K562 (cell line): ENCODE measurements around the gene DLGAP1. TPM values are rescaled to one million over a fixed set of nuclear protein-coding genes. Genes with fewer than 3 reads are reported as not detected.

Source experiments
- ATAC-seq: fragments of 200-7000 bp; cut with Tn5 transposase; 3 replicates; pipeline ENCODE4 v1.9.1; 2020; ENCODE audit warnings: moderate library complexity
- BruUV-seq: library from RNA; stranded (reverse); fragments of 400-500 nt; replicated peaks from 2 replicates; lab custom pipeline; 2021; lab: Mats Ljungman, UMichigan
- CTCF ChIA-PET: fragments of 300-600 bp; formaldehyde crosslinking; extraction: SDS; loops from one replicate; lab custom pipeline; 2021; ENCODE audit warnings: low intra/inter-chr PET ratio; lab: Yijun Ruan, JAX
- POLR2A ChIA-PET: fragments of 300-600, 350-650 bp; sonication (Branson Sonifier 250); formaldehyde crosslinking; extraction: SDS; loops from one replicate; lab custom pipeline; 2021; ENCODE audit warnings: antibody characterized with exemption, inconsistent platforms; lab: Yijun Ruan, JAX
- DNase-seq, 4 experiments: peaks; one replicate each; pipeline versions ENCODE4 v3.0.0 to v3.0.0-alpha.2; 2011 to 2018; ENCODE audit warnings: low spot score in 3 of 4, mixed read lengths in 3 of 4; ENCODE audit errors: extremely low read depth in 1 of 4
- FAIRE-seq: peaks from 2 replicates; lab custom pipeline; 2011; peaks lifted over from hg19 to GRCh38; lab: Jason Lieb, UNC
- H2AFZ ChIP-seq: 2 replicates; pipeline ENCODE4 v1.6.0; 2011; ENCODE audit warnings: low read depth, low read length, control low read depth, inconsistent platforms
- H3K27ac ChIP-seq: fragments of 200-600 bp; 3 replicates; pipeline ENCODE4 v1.8.0; 2011; ENCODE audit warnings: low read depth, mild to moderate bottlenecking, control low read depth, inconsistent platforms, low read length, moderate library complexity, mixed read lengths; ENCODE audit errors: extremely low read depth
- H3K27me3 ChIP-seq, 2 experiments: fragments of 300-600 bp in 1 of 2; 2 replicates in 1 of 2; 3 replicates in 1 of 2; pipeline versions ENCODE4 v1.6.0 to v1.8.0; 2011; ENCODE audit warnings: inconsistent platforms in 2 of 2, low read length in 2 of 2, mild to moderate bottlenecking in 1 of 2, mixed read lengths in 1 of 2, moderate library complexity in 1 of 2; ENCODE audit not compliant: control insufficient read depth in 2 of 2, insufficient read depth in 2 of 2
- H3K36me3 ChIP-seq: fragments of 300-600 bp; 3 replicates; pipeline ENCODE4 v1.8.0; 2011; ENCODE audit warnings: mild to moderate bottlenecking, low read length, inconsistent platforms; ENCODE audit not compliant: control insufficient read depth, insufficient read depth
- H3K4me1 ChIP-seq, 2 experiments: fragments of 200-600 bp in 1 of 2; replicated peaks in 1 of 2; 2 replicates in 1 of 2; 3 replicates in 1 of 2; pipeline versions ENCODE4 v1.5.1 to v1.8.0; 2011; ENCODE audit warnings: inconsistent platforms in 2 of 2, low read length in 2 of 2, mild to moderate bottlenecking in 1 of 2, mixed read lengths in 1 of 2, moderate library complexity in 1 of 2; ENCODE audit not compliant: control insufficient read depth in 2 of 2, insufficient read depth in 2 of 2
- H3K4me2 ChIP-seq: 2 replicates; pipeline ENCODE4 v1.6.1; 2011; ENCODE audit warnings: low read length, control low read depth, inconsistent platforms, mixed read lengths; ENCODE audit not compliant: insufficient read depth
- H3K4me3 ChIP-seq: fragments of 200-600 bp; sonication (generic), shearing (Covaris generic); 2 replicates; pipeline ENCODE4 v1.5.1; 2016; ENCODE audit warnings: control low read depth, inconsistent platforms
- H3K79me2 ChIP-seq: fragments of 200-600 bp; 3 replicates; pipeline ENCODE4 v1.8.0; 2011; ENCODE audit warnings: low read length, inconsistent platforms; ENCODE audit not compliant: control insufficient read depth, insufficient read depth
- H3K9ac ChIP-seq, 2 experiments: 2 replicates each; pipeline versions ENCODE4 v1.6.0 to v1.6.1; 2011; ENCODE audit warnings: low read depth in 2 of 2, low read length in 2 of 2, control low read depth in 1 of 2, inconsistent platforms in 1 of 2, mild to moderate bottlenecking in 1 of 2, mixed read lengths in 1 of 2; ENCODE audit not compliant: insufficient read depth in 1 of 2
- H3K9me1 ChIP-seq: one replicate; pipeline ENCODE4 v1.6.0; 2011; ENCODE audit warnings: inconsistent platforms, mild to moderate bottlenecking, low read length, moderate library complexity; ENCODE audit not compliant: control insufficient read depth, insufficient read depth
- H3K9me3 ChIP-seq: replicated peaks from 2 replicates; pipeline ENCODE4 v1.5.1; 2011; ENCODE audit warnings: low read depth, low read length, inconsistent platforms; ENCODE audit not compliant: control insufficient read depth, insufficient read depth
- H4K20me1 ChIP-seq: replicated peaks from 2 replicates; pipeline ENCODE4 v1.6.1; 2011; ENCODE audit warnings: low read length, inconsistent platforms, mixed read lengths; ENCODE audit not compliant: control insufficient read depth, insufficient read depth
- CCNT2 ChIP-seq: IDR thresholded peaks from 2 replicates; pipeline ENCODE4 v1.6.1; 2011; ENCODE audit warnings: borderline replicate concordance, low read depth, mild to moderate bottlenecking, moderate library complexity, mixed read lengths, low read length; ENCODE audit not compliant: insufficient read length; ENCODE audit errors: extremely low read depth
- KAT7 ChIP-seq: sonication (generic); formaldehyde crosslinking; IDR thresholded peaks from 2 replicates; pipeline ENCODE4 v1.8.0; 2022; ENCODE audit warnings: missing genetic modification reagents, mild to moderate bottlenecking, borderline replicate concordance
- PML ChIP-seq: IDR thresholded peaks from 2 replicates; pipeline ENCODE4 v1.6.1; 2012; ENCODE audit warnings: low read length, inconsistent platforms
- POLR2B ChIP-seq: fragments of 450-650 bp; IDR thresholded peaks from 2 replicates; pipeline ENCODE4 v1.6.1; 2018; ENCODE audit warnings: low read depth; ENCODE audit not compliant: partially characterized antibody
- RAD51 ChIP-seq: fragments of 450-650 bp; IDR thresholded peaks from 2 replicates; pipeline ENCODE4 v1.7.1; 2016; ENCODE audit warnings: low read depth, mild to moderate bottlenecking, borderline replicate concordance
- SMARCA4 ChIP-seq: fragments of 450-650 bp; IDR thresholded peaks from 2 replicates; pipeline ENCODE4 v1.6.1; 2016
- STAT5A ChIP-seq: IDR thresholded peaks from 2 replicates; pipeline ENCODE4 v1.6.1; 2012; ENCODE audit warnings: low read length, inconsistent platforms, borderline replicate concordance
- TAF7 ChIP-seq: fragments of 450-650 bp; IDR thresholded peaks from 2 replicates; pipeline ENCODE4 v1.6.1; 2016; ENCODE audit warnings: missing genetic modification characterization, missing compliant biosample characterization
- ZKSCAN3 ChIP-seq: fragments of 250-450 bp; sonication (Bioruptor Pico); IDR thresholded peaks from 2 replicates; pipeline ENCODE4 v1.4.0; 2020
- WGBS: fragments of 100-300 bp; shearing (Covaris generic); methylation state at CpG from one replicate; pipeline ENCODE4 v1.1.6; 2016; ENCODE audit warnings: low coverage, mixed read lengths; ENCODE audit not compliant: insufficient coverage; ENCODE audit errors: missing lambda C conversion rate; 5-methylcytosine and 5-hydroxymethylcytosine counted together
- in situ Hi-C: fragments of 300-500 bp; cut with MboI; formaldehyde crosslinking; loops from 4 replicates; pipeline ENCODE4 v1.15.0; 2018; ENCODE audit warnings: inconsistent platforms, mixed read lengths
- intact Hi-C: fragments of 100-400 bp; cut with micrococcal nuclease; formaldehyde crosslinking; loops from 2 replicates; pipeline ENCODE4 v1.14.2; 2022
- polyA plus RNA-seq, 8 experiments: library from polyadenylated mRNA; depleted of rRNA in 4 of 8; stranded (reverse) in 5 of 8; unstranded in 3 of 8; fragments of >200 nt; fragmentation: Nextera tagmentation in 2 of 8; fragmentation: Illumina TruSeq in 1 of 8; extraction: Ambion mirVana in 2 of 8; extraction: Trizol in 1 of 8; gene quantifications; 2 replicates each; pipeline versions ENCODE4 v1.2.1 to v1.2.3, GENCODE V29; 2011 to 2014; ENCODE audit warnings: inconsistent platforms in 1 of 8, missing spikeins in 1 of 8
- total RNA-seq, 7 experiments: library from RNA; depleted of rRNA in 6 of 7; stranded (reverse); fragments of >200 nt in 6 of 7; fragmentation: Illumina TruSeq in 2 of 7; extraction: Trizol in 2 of 7; gene quantifications; 2 replicates each; pipeline versions ENCODE4 v1.2.1 to v1.2.3, GENCODE V29; 2011 to 2021; ENCODE audit warnings: low replicate concordance in 1 of 7
- TF ChIP-seq, protein P1 (sequence below): fragments of 250-450 bp; sonication (Bioruptor Pico); IDR thresholded peaks from 2 replicates; pipeline ENCODE4 v1.5.0; 2020; ENCODE audit warnings: mild to moderate bottlenecking, borderline replicate concordance
- TF ChIP-seq, protein P2 (sequence below), 3 experiments: IDR thresholded peaks in 2 of 3; conservative IDR thresholded peaks in 1 of 3; 2 replicates each; pipeline ENCODE4 v1.5.1; 2011 to 2012; ENCODE audit warnings: low read length in 3 of 3, mild to moderate bottlenecking in 3 of 3, control low read depth in 2 of 3, improper control_type of control experiment in 1 of 3, inconsistent platforms in 1 of 3, low read depth in 1 of 3, mixed read lengths in 1 of 3, moderate library complexity in 1 of 3; ENCODE audit not compliant: insufficient read depth in 2 of 3
- TF ChIP-seq, protein P3 (sequence below), 2 experiments: IDR thresholded peaks; 2 replicates each; pipeline ENCODE4 v1.6.1; 2011; ENCODE audit warnings: borderline replicate concordance in 1 of 2, control low read depth in 1 of 2, low read depth in 1 of 2, low read length in 1 of 2, mild to moderate bottlenecking in 1 of 2, mixed read lengths in 1 of 2, moderate library complexity in 1 of 2; ENCODE audit not compliant: insufficient read depth in 1 of 2, insufficient read length in 1 of 2, poor library complexity in 1 of 2, severe bottlenecking in 1 of 2; ENCODE audit errors: extremely low read depth in 1 of 2

The DLGAP1 gene
- total and polyA plus RNA-seq, 9 of the 15 experiments (the other 6 are each of a cell fraction or from before 2014, with no cell fraction given), result 0.04 to 0.22 (median 0.08) TPM

DNA sequence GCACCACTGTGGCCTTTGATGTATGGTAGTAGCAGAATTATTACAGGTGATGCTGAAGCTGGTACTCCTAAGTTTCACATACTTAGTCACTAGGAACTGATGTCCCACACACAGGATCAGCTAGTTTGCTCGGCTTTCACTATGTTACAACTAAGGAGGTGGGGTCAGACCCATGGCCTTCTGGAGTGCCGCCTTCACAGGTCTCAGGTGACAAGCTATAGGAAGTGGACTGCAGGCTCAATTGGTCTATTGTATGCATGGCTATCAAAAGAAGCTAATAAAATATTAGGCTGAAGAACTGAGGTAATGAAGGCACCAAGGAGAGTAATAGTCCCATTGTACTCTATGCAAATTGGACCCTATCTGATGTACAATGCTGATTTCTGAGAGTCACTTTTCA is 170.6 kb downstream of the DLGAP1 start:
- Histone ChIP-seq H3K9me1 (no peaks in the 10 kb centered on the region), H3K27ac (no peak overlapping the region), H3K4me3 (no peak overlapping the region), H3K36me3 (no peaks in the 10 kb centered on the region), H3K9me3 (no peaks in the 10 kb centered on the region; the same call in 1 of the 2 replicates), H3K4me2 (no peak overlapping the region), H4K20me1 (no peaks in the 10 kb centered on the region), H3K27me3 (no peaks in the 10 kb centered on the region), H3K79me2 (no peaks in the 10 kb centered on the region), H3K9ac (no peak overlapping the region), H3K4me1 (no peaks in the 10 kb centered on the region), H2AFZ (no peak overlapping the region)
- FAIRE-seq (no peak), DNase-seq (no peak), ATAC-seq (no peak)
- WGBS, result 0% methylated on average over 2 of the region's 2 CpGs
- BruUV-seq, result no TSS peak
- TF ChIP-seq SMARCA4, result no peak
- no peak for TF ChIP-seq STAT5A
- TF ChIP-seq CCNT2, result no peak
- TF ChIP-seq, protein P1, sequence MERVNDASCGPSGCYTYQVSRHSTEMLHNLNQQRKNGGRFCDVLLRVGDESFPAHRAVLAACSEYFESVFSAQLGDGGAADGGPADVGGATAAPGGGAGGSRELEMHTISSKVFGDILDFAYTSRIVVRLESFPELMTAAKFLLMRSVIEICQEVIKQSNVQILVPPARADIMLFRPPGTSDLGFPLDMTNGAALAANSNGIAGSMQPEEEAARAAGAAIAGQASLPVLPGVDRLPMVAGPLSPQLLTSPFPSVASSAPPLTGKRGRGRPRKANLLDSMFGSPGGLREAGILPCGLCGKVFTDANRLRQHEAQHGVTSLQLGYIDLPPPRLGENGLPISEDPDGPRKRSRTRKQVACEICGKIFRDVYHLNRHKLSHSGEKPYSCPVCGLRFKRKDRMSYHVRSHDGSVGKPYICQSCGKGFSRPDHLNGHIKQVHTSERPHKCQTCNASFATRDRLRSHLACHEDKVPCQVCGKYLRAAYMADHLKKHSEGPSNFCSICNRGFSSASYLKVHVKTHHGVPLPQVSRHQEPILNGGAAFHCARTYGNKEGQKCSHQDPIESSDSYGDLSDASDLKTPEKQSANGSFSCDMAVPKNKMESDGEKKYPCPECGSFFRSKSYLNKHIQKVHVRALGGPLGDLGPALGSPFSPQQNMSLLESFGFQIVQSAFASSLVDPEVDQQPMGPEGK (CRISPR knock-in tag), result no peak
- TF ChIP-seq, protein P2, sequence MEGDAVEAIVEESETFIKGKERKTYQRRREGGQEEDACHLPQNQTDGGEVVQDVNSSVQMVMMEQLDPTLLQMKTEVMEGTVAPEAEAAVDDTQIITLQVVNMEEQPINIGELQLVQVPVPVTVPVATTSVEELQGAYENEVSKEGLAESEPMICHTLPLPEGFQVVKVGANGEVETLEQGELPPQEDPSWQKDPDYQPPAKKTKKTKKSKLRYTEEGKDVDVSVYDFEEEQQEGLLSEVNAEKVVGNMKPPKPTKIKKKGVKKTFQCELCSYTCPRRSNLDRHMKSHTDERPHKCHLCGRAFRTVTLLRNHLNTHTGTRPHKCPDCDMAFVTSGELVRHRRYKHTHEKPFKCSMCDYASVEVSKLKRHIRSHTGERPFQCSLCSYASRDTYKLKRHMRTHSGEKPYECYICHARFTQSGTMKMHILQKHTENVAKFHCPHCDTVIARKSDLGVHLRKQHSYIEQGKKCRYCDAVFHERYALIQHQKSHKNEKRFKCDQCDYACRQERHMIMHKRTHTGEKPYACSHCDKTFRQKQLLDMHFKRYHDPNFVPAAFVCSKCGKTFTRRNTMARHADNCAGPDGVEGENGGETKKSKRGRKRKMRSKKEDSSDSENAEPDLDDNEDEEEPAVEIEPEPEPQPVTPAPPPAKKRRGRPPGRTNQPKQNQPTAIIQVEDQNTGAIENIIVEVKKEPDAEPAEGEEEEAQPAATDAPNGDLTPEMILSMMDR (IDR thresholded peaks at IDR 0.05 in 2 of 3, conservative IDR thresholded peaks at IDR 0.05 in 1 of 3; ENCODE audit: insufficient read depth in 2 of 3, low read depth in 1 of 3, low read length in 3 of 3), result no peak
- no peak for TF ChIP-seq RAD51
- no peak for TF ChIP-seq PML
- no peak for TF ChIP-seq ZKSCAN3 (CRISPR knock-in tag)
- TF ChIP-seq, protein P3, sequence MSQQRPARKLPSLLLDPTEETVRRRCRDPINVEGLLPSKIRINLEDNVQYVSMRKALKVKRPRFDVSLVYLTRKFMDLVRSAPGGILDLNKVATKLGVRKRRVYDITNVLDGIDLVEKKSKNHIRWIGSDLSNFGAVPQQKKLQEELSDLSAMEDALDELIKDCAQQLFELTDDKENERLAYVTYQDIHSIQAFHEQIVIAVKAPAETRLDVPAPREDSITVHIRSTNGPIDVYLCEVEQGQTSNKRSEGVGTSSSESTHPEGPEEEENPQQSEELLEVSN (IDR thresholded peaks at IDR 0.05; ENCODE audit: borderline replicate concordance in 1 of 2, extremely low read depth in 1 of 2, insufficient read depth in 1 of 2, insufficient read length in 1 of 2, low read depth in 1 of 2, low read length in 1 of 2, poor library complexity in 1 of 2, severe bottlenecking in 1 of 2), result no peak
- TF ChIP-seq TAF7 (tag), result no peak
- no peak for TF ChIP-seq POLR2B
- no peak for TF ChIP-seq KAT7 (CRISPR knock-in tag)
- ChIA-PET CTCF (no interaction called here), POLR2A (interaction anchor here (0.7 kb wide), 1 partner anchor 8 kb away, joined by 5 read pairs; no protein-coding TSS in a partner anchor)
- in situ Hi-C loops, result no loop called here
- intact Hi-C loops, result no loop called here
